ENCODE results near the gene UNC13A. TPM values are rescaled to one million over a fixed set of nuclear protein-coding genes. Genes with fewer than 3 reads are reported as not detected.

UNC13A gene
- total RNA-seq, 1 experiment from 2014 or later, result 41.1 TPM

DNA sequence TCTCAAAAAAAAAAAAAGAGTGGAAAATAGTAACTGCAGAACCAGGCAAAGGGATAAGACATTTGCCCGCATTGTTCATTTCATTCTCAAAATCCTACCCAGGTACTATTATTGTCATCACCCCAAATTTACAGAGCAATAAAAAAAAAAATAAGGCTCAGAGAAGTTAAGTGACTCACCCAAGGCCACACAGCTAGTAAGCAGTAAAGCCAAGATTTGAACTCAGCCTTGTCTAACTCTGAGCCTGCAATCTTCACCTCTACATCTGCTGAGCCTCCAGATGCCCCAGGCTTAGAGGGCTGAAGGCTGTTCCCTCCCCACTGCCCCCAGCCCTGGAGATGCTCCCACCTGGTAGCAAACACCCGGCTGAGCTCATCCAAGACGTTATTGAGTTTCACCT is 61.0 kb downstream of the UNC13A start (continued):
- TF ChIP-seq, protein P1, sequence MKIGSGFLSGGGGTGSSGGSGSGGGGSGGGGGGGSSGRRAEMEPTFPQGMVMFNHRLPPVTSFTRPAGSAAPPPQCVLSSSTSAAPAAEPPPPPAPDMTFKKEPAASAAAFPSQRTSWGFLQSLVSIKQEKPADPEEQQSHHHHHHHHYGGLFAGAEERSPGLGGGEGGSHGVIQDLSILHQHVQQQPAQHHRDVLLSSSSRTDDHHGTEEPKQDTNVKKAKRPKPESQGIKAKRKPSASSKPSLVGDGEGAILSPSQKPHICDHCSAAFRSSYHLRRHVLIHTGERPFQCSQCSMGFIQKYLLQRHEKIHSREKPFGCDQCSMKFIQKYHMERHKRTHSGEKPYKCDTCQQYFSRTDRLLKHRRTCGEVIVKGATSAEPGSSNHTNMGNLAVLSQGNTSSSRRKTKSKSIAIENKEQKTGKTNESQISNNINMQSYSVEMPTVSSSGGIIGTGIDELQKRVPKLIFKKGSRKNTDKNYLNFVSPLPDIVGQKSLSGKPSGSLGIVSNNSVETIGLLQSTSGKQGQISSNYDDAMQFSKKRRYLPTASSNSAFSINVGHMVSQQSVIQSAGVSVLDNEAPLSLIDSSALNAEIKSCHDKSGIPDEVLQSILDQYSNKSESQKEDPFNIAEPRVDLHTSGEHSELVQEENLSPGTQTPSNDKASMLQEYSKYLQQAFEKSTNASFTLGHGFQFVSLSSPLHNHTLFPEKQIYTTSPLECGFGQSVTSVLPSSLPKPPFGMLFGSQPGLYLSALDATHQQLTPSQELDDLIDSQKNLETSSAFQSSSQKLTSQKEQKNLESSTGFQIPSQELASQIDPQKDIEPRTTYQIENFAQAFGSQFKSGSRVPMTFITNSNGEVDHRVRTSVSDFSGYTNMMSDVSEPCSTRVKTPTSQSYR (CRISPR knock-in tag; IDR thresholded peaks at IDR 0.05), result no peak

DNA sequence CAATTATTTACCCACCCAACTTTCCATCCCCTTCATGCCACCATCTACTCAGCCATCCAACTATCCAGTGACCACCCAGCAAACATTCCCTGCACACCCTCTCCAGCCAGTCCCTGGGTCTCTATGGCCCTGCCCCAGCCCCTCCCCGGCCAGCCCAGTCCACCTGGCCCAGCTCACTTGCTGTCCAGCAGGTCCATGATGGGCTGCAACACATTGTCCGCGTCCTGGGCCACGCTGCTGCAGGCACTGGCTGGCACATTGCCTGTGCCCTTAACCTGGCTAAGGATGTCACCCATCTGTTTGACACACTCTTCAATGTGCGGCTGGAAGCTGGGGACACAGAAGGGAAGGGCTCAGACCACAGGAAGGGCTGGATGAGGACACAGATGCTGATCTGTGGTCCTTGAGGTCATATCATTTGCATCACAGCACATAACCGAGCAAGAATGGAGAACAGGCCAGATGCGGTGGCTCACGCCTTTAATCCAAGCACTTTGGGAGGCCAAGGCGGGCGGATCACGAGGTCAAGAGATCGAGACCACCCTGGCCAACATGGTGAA is 61.6 kb downstream of the UNC13A start:
- Mint-ChIP-seq H3K4me3 (no peak overlapping the region), H3K27ac (no peak overlapping the region), H3K36me3 (peaks cover 50% of the 10 kb centered on the region), H3K4me1 (no peaks in the 10 kb centered on the region), H3K27me3 (ENCODE audit: low read depth) (no peaks in the 10 kb centered on the region), H3K9me3 (peaks cover 4% of the 10 kb centered on the region)
- POLR2A ChIA-PET, result no interaction called here
- no peak for TF ChIP-seq ETV6 (CRISPR knock-in tag; IDR thresholded peaks at IDR 0.05)
- no peak for TF ChIP-seq ELF4 (CRISPR knock-in tag; IDR thresholded peaks at IDR 0.05; ENCODE audit: low read depth)
- no peak for DNase-seq (ENCODE audit: low spot score)
- CTCF ChIA-PET, result no interaction called here
- ATAC-seq, result no peak

DNA sequence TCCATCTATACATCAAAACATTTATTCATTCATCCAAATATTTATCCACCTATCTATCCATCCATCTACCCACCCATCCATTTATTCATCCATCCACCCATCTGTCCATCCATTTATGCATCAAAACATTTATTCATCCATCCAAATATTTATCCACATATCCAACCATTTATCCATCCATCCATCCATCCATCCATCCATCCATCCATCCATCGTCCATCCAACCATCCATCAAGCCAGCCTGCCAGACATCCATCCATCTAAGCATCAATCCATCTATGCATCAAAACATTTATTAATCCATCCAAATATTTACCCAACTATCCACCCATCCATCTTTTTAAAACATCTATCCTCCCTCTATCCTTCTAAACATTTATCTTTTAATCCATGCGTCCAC is 62.2 kb downstream of the UNC13A start:
- TF ChIP-seq ZNF121 (CRISPR knock-in tag; IDR thresholded peaks at IDR 0.05) (no peak), NR2C2 (CRISPR knock-in tag; IDR thresholded peaks at IDR 0.05) (no peak), EMX1 (CRISPR knock-in tag; IDR thresholded peaks at IDR 0.05) (no peak)
- TF ChIP-seq, protein P1 (CRISPR knock-in tag; IDR thresholded peaks at IDR 0.05), result no peak
- TF ChIP-seq, protein P2, sequence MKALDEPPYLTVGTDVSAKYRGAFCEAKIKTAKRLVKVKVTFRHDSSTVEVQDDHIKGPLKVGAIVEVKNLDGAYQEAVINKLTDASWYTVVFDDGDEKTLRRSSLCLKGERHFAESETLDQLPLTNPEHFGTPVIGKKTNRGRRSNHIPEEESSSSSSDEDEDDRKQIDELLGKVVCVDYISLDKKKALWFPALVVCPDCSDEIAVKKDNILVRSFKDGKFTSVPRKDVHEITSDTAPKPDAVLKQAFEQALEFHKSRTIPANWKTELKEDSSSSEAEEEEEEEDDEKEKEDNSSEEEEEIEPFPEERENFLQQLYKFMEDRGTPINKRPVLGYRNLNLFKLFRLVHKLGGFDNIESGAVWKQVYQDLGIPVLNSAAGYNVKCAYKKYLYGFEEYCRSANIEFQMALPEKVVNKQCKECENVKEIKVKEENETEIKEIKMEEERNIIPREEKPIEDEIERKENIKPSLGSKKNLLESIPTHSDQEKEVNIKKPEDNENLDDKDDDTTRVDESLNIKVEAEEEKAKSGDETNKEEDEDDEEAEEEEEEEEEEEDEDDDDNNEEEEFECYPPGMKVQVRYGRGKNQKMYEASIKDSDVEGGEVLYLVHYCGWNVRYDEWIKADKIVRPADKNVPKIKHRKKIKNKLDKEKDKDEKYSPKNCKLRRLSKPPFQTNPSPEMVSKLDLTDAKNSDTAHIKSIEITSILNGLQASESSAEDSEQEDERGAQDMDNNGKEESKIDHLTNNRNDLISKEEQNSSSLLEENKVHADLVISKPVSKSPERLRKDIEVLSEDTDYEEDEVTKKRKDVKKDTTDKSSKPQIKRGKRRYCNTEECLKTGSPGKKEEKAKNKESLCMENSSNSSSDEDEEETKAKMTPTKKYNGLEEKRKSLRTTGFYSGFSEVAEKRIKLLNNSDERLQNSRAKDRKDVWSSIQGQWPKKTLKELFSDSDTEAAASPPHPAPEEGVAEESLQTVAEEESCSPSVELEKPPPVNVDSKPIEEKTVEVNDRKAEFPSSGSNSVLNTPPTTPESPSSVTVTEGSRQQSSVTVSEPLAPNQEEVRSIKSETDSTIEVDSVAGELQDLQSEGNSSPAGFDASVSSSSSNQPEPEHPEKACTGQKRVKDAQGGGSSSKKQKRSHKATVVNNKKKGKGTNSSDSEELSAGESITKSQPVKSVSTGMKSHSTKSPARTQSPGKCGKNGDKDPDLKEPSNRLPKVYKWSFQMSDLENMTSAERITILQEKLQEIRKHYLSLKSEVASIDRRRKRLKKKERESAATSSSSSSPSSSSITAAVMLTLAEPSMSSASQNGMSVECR (CRISPR knock-in tag; IDR thresholded peaks at IDR 0.05; ENCODE audit: borderline replicate concordance), result no peak
- CTCF ChIA-PET, result no interaction called here
- peaks cover 4% of the 10 kb centered on the region for H3K9me3 Mint-ChIP-seq
- no peaks in the 10 kb centered on the region for H3K4me1 Mint-ChIP-seq
- DNase-seq (ENCODE audit: low spot score) (no peak), ATAC-seq (no peak)
- no peak overlapping the region for H3K4me3 Mint-ChIP-seq
- peaks cover 52% of the 10 kb centered on the region for H3K36me3 Mint-ChIP-seq
- no peak overlapping the region for H3K27ac Mint-ChIP-seq
- POLR2A ChIA-PET, result no interaction called here
- no peaks in the 10 kb centered on the region for H3K27me3 Mint-ChIP-seq (ENCODE audit: low read depth)

DNA sequence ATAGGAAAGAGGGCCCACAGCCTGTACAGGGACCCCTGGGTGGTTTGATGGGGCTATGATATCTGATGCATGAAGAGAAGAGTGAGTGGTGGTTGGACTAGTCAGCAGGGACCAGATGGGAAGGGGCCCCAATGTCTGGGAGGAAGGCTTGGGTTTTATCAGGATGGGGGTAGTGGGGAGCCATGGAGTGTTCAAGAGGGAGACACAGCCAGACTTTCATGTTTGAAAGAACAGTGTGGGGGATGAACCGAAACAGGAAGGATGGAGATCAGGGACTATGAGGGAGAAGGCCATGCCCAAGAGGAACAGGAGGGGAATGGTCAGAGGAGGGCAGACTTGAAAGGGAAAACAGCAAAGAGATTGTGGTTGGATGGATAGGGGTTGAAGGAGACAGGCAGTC is 63.1 kb downstream of the UNC13A start:
- CTCF ChIA-PET, result no interaction called here
- H3K36me3 Mint-ChIP-seq, result peaks cover 53% of the 10 kb centered on the region
- H3K4me3 Mint-ChIP-seq, result no peak overlapping the region
- no peaks in the 10 kb centered on the region for H3K4me1 Mint-ChIP-seq
- H3K27ac Mint-ChIP-seq, result no peak overlapping the region
- POLR2A ChIA-PET, result no interaction called here
- no peaks in the 10 kb centered on the region for H3K27me3 Mint-ChIP-seq (ENCODE audit: low read depth)
- no peak for ATAC-seq
- no peak for DNase-seq (ENCODE audit: low spot score)
- peaks cover 4% of the 10 kb centered on the region for H3K9me3 Mint-ChIP-seq
- no peak for TF ChIP-seq NR2C2 (CRISPR knock-in tag; IDR thresholded peaks at IDR 0.05)
- no peak for TF ChIP-seq JAZF1 (CRISPR knock-in tag; IDR thresholded peaks at IDR 0.05)
- TF ChIP-seq ETV6 (CRISPR knock-in tag; IDR thresholded peaks at IDR 0.05), result no peak
- TF ChIP-seq, protein P3, sequence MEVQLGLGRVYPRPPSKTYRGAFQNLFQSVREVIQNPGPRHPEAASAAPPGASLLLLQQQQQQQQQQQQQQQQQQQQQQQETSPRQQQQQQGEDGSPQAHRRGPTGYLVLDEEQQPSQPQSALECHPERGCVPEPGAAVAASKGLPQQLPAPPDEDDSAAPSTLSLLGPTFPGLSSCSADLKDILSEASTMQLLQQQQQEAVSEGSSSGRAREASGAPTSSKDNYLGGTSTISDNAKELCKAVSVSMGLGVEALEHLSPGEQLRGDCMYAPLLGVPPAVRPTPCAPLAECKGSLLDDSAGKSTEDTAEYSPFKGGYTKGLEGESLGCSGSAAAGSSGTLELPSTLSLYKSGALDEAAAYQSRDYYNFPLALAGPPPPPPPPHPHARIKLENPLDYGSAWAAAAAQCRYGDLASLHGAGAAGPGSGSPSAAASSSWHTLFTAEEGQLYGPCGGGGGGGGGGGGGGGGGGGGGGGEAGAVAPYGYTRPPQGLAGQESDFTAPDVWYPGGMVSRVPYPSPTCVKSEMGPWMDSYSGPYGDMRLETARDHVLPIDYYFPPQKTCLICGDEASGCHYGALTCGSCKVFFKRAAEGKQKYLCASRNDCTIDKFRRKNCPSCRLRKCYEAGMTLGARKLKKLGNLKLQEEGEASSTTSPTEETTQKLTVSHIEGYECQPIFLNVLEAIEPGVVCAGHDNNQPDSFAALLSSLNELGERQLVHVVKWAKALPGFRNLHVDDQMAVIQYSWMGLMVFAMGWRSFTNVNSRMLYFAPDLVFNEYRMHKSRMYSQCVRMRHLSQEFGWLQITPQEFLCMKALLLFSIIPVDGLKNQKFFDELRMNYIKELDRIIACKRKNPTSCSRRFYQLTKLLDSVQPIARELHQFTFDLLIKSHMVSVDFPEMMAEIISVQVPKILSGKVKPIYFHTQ (CRISPR knock-in tag; IDR thresholded peaks at IDR 0.05), result no peak
- no peak for TF ChIP-seq NR3C1 (CRISPR knock-in tag; conservative IDR thresholded peaks at IDR 0.05; ENCODE audit: low read depth)
- TF ChIP-seq SMAD4 (CRISPR knock-in tag; IDR thresholded peaks at IDR 0.05), result no peak
- no peak for TF ChIP-seq HMGA2 (CRISPR knock-in tag; IDR thresholded peaks at IDR 0.05)
- TF ChIP-seq, protein P4, sequence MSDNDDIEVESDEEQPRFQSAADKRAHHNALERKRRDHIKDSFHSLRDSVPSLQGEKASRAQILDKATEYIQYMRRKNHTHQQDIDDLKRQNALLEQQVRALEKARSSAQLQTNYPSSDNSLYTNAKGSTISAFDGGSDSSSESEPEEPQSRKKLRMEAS (CRISPR knock-in tag; IDR thresholded peaks at IDR 0.05), result no peak
- TF ChIP-seq, protein P5, sequence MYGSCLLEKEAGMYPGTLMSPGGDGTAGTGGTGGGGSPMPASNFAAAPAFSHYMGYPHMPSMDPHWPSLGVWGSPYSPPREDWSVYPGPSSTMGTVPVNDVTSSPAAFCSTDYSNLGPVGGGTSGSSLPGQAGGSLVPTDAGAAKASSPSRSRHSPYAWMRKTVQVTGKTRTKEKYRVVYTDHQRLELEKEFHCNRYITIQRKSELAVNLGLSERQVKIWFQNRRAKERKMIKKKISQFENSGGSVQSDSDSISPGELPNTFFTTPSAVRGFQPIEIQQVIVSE (CRISPR knock-in tag; IDR thresholded peaks at IDR 0.05; ENCODE audit: borderline replicate concordance), result no peak
- no peak for TF ChIP-seq RORB (CRISPR knock-in tag; IDR thresholded peaks at IDR 0.05)

Data from WTC11 (cell line).